Activated naive CD8-positive, alpha-beta T cell (primary cell): ENCODE measurements around the gene MFN2.
"Not testable (repeated sequence)": the region's sequence is repeated elsewhere in the genome, so short reads cannot be mapped to it uniquely, and the experiment has no call there.

Experiments
- H3K27ac Mint-ChIP-seq: one replicate; pipeline ENCODE4 v1.8.0; 2021; ENCODE audit warnings: mixed read lengths
- H3K27me3 Mint-ChIP-seq: one replicate; pipeline ENCODE4 v1.8.0; 2021; ENCODE audit warnings: mixed read lengths
- H3K36me3 Mint-ChIP-seq: one replicate; pipeline ENCODE4 v1.8.0; 2021; ENCODE audit warnings: mixed read lengths
- H3K4me1 Mint-ChIP-seq: one replicate; pipeline ENCODE4 v1.8.0; 2021; ENCODE audit warnings: low read depth, mixed read lengths
- H3K4me3 Mint-ChIP-seq: one replicate; pipeline ENCODE4 v1.8.0; 2021; ENCODE audit warnings: mild to moderate bottlenecking, mixed read lengths
- H3K9me3 Mint-ChIP-seq: one replicate; pipeline ENCODE4 v1.8.0; 2021; ENCODE audit warnings: low read depth, mixed read lengths

MFN2 gene

GRCh38 chr1:11979851-11980675 lies at the start of gene MFN2:
Gene MFN2 (plus strand): TSS chr1:11980444. CDS start chr1:11989169, 8,725 bp downstream.
- Mint-ChIP-seq H3K27ac (peak within 1 kb of the TSS; percentile 95), H3K27me3 (no peaks in the 10 kb centered on the region), H3K36me3 (peaks cover 6% of the 10 kb centered on the region), H3K9me3 (no peaks in the 10 kb centered on the region), H3K4me1 (peaks cover 39% of the 10 kb centered on the region), H3K4me3 (peak within 1 kb of the TSS; percentile 96)

DNA sequence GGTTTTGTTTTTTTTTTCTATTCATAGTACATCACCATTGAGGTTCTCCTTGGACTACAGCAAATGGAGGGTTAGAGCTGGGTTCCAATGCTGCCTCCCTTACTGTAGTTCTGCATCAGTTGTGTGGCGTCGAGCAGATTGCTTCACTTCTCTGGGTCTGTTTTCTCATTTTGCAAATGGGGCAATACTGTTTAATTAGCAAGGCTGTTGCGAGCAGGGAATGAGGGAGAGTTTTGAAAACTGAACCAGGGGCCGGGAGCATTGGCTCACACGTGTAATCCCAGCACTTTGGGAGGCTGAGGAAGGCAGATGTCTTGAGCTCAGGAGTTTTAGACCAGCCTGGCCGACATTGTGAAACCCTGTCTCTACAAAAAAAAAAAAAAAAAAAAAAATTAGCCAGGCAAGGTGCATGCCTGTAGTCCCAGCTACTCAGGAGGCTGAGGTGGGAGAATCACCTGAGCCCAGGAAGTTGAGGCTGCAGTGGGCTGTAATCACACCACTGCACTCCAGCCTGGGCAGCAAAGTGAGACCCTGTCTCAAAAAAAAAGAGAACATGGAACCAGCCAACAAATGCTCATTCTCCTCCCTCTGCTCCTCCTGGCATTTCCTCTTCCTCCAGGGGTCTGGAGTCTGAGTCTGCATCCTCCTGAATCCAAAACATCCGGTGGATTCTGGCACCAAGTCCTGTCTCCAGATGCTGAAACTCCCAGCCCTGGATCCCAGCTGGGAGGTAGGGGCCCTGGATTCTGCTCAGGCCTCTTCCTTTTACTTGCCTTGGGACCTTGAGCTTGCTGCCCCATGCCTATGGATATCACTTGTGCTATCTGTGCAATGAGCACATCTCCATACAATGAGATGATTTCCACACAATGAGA lies 49.4 kb upstream of the MFN2 start:
- Mint-ChIP-seq H3K27ac (no peak overlapping the region), H3K9me3 (no peaks in the 10 kb centered on the region), H3K36me3 (no peaks in the 10 kb centered on the region), H3K4me1 (peaks cover 3% of the 10 kb centered on the region), H3K27me3 (no peaks in the 10 kb centered on the region), H3K4me3 (no peak overlapping the region)

DNA sequence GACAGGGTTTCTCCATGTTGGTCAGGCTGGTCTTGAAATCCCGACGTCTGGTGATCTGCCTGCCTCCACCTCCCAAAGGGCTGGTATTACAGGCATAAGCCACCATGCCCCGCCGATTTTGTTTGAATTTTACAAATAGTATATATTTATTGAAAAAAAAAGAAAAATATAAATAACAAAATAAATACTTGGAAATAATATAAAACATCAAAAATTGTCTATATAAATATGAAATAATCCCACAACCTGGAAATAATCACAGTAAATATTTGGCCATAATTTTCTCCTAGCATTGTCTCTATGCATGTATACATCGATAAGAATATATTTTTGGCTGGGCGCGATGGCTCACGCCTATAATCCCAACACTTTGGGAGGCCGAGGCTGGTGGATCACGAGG lies 48.4 kb upstream of the MFN2 start:
- H3K9me3 Mint-ChIP-seq = no peaks in the 10 kb centered on the region
- no peak overlapping the region for H3K4me3 Mint-ChIP-seq
- H3K36me3 Mint-ChIP-seq = no peaks in the 10 kb centered on the region
- H3K27ac Mint-ChIP-seq = no peak overlapping the region
- H3K4me1 Mint-ChIP-seq = no peaks in the 10 kb centered on the region
- no peaks in the 10 kb centered on the region for H3K27me3 Mint-ChIP-seq

GRCh38 chr1:11934302-11935056 lies 45.8 kb upstream of the MFN2 start, which contains the start of gene PLOD1:
Gene PLOD1 (plus strand): TSS chr1:11934717. CDS start chr1:11934780, 63 bp downstream.
- Mint-ChIP-seq H3K9me3 (no peaks in the 10 kb centered on the region), H3K4me1 (no peaks in the 10 kb centered on the region), H3K27ac (no peak within 1 kb of the TSS), H3K27me3 (no peaks in the 10 kb centered on the region), H3K36me3 (no peaks in the 10 kb centered on the region), H3K4me3 (peak within 1 kb of the TSS; percentile 83)

DNA sequence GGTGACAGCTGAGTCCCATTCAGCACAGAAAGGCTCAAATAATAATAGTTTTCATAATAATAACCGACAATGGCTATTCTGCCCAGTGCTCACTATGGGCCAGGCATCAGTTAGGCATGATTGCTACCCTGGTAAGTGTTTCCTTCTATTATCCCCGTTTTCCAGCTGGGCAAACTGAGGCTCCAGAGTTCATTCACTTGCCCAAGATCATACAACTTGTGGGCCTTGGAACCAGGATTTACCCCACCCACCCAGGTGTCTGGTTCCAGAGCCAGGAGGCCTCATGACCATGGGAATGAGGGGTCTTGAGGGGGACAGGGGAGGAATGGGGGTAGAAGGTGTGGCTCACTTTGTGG lies 45.2 kb upstream of the MFN2 start:
- Mint-ChIP-seq H3K27me3 (no peaks in the 10 kb centered on the region), H3K4me3 (peak overlapping the region; percentile 83), H3K4me1 (no peaks in the 10 kb centered on the region), H3K27ac (no peak overlapping the region), H3K36me3 (no peaks in the 10 kb centered on the region), H3K9me3 (no peaks in the 10 kb centered on the region)

- not testable (repeated sequence) for H3K4me1 Mint-ChIP-seq, H3K27me3 Mint-ChIP-seq, H3K27ac Mint-ChIP-seq, H3K9me3 Mint-ChIP-seq, H3K36me3 Mint-ChIP-seq
- H3K4me3 Mint-ChIP-seq = peak overlapping the region; percentile 13
Observed at GRCh38 chr1:11935733-11936132, 44.5 kb upstream of the MFN2 start.

GRCh38 chr1:11938722-11939526 lies 41.3 kb upstream of the MFN2 start:
- no peaks in the 10 kb centered on the region for H3K4me1 Mint-ChIP-seq
- no peaks in the 10 kb centered on the region for H3K27me3 Mint-ChIP-seq
- H3K27ac Mint-ChIP-seq = no peak overlapping the region
- H3K9me3 Mint-ChIP-seq = no peaks in the 10 kb centered on the region
- H3K36me3 Mint-ChIP-seq = no peaks in the 10 kb centered on the region
- H3K4me3 Mint-ChIP-seq = no peak overlapping the region

DNA sequence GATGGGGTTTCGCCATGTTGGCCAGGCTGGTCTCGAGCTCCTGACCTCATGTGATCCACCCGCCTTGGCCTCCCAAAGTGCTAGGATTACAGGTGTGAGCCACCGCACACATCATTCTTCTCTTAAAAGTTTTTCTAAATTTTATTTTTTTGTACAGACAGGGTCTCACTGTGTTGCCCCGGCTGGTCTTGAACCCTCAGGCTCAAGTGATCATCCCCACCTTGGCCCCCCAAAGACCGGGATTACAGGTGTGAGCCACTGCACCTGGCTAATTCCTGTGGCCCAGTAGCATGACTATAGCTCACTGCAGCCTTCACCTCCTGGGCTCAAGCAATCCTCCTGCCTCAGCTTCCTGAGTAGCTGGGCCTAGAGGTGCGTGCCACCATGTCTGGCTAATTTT lies 40.5 kb upstream of the MFN2 start:
- not testable (repeated sequence) for H3K4me1 Mint-ChIP-seq, H3K36me3 Mint-ChIP-seq, H3K4me3 Mint-ChIP-seq

DNA sequence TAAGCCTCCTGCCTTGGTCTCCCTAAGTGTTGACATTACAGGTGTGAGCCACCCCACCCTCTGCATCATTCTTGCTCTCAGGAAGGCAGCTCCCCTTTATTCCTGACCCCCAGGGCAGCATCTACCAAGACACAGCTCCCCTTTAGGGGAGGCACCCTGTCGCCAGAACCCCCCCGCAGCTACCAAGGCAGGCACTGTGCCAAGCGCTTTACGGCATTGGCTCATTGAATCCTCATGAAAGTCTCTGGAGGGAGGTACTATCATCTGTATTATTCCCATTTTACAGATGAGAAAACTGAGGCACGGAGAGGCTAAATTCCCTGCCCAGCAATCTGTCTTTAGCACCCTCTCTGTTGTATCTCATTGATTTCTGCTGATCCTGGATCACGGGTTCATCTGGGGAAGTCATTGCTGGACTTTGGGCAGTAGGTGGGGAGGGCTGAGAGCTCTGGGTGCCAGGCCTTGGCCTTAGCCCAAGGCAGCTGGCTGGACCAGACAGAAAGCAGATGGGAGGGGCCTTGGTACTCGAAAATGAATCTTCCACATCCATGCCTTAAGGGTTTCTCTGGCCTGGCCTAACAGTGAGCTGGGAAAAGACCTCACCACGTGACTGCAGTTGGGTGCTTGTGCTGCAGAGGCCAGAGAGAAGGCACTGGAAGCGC lies 39.9 kb upstream of the MFN2 start:
- Mint-ChIP-seq H3K27me3 (no peaks in the 10 kb centered on the region), H3K9me3 (no peaks in the 10 kb centered on the region), H3K36me3 (no peaks in the 10 kb centered on the region), H3K4me3 (no peak overlapping the region), H3K4me1 (no peaks in the 10 kb centered on the region), H3K27ac (no peak overlapping the region)

More for the DNA sequence above, 40.5 kb upstream of the MFN2 start:
- H3K27me3 Mint-ChIP-seq, H3K9me3 Mint-ChIP-seq, H3K27ac Mint-ChIP-seq: not testable (repeated sequence)

DNA sequence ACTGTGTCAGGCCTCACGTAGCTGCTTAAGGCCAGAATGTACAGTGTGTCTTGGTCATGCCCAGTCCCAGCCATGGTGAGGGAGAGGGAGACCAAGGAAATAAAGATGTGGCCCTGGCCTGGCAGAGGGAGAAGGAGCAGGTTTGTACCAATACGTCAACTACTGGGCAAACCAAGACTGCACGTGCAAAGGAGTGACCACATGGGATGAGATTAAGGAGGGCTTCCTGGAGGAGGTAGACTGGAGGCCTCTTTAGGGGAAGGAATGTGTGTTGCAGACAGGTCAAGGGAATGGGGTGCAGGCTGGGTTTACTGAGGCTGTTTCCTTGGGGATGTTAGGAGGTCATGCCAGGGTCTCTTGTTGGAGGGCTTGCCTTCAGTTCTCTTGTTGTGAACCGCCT lies 38.0 kb upstream of the MFN2 start:
- Mint-ChIP-seq H3K4me3 (no peak overlapping the region), H3K36me3 (no peaks in the 10 kb centered on the region), H3K4me1 (no peaks in the 10 kb centered on the region), H3K27ac (no peak overlapping the region), H3K9me3 (no peaks in the 10 kb centered on the region), H3K27me3 (no peaks in the 10 kb centered on the region)

GRCh38 chr1:11943619-11944018 lies 36.6 kb upstream of the MFN2 start:
- H3K4me3 Mint-ChIP-seq = no peak overlapping the region
- no peaks in the 10 kb centered on the region for H3K27me3 Mint-ChIP-seq
- H3K4me1 Mint-ChIP-seq = no peaks in the 10 kb centered on the region
- H3K36me3 Mint-ChIP-seq = peaks cover 2% of the 10 kb centered on the region
- no peaks in the 10 kb centered on the region for H3K9me3 Mint-ChIP-seq
- H3K27ac Mint-ChIP-seq = no peak overlapping the region

DNA sequence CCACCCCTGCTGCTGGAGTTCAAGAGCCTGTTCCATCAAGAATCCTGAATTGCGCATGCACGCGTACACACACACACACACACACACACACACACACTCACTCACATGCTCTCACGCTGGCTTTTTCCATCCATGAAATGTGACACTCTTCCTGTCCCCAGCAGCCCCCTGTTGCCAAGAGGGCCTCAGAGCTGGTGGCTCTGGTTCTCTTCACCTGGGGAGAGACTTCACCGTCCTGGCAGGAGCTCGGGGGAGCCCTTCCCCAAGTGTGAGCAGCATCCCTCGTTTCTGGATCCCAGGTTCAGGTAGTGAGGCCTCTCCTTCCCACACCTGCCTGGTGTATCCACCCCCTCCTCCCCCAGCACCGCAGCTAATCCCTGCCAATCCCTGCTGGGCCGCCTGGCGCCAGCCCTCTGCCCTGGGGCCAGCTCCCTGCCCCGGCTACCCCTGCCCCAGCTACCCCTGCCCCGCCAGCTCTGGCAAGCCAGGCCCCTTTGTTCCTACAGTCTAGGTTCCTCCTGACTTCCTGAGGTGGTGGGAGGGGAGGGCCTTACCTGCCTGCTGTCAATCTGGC lies 35.8 kb upstream of the MFN2 start:
- no peak overlapping the region for H3K27ac Mint-ChIP-seq
- H3K4me1 Mint-ChIP-seq = no peaks in the 10 kb centered on the region
- H3K9me3 Mint-ChIP-seq = no peaks in the 10 kb centered on the region
- H3K36me3 Mint-ChIP-seq = peaks cover 2% of the 10 kb centered on the region
- H3K4me3 Mint-ChIP-seq = no peak overlapping the region
- H3K27me3 Mint-ChIP-seq = no peaks in the 10 kb centered on the region

GRCh38 chr1:11946647-11947046 lies 33.6 kb upstream of the MFN2 start:
- Mint-ChIP-seq H3K27ac (no peak overlapping the region), H3K4me3 (no peak overlapping the region), H3K4me1 (no peaks in the 10 kb centered on the region), H3K9me3 (no peaks in the 10 kb centered on the region), H3K27me3 (no peaks in the 10 kb centered on the region), H3K36me3 (peaks cover 2% of the 10 kb centered on the region)
